Measurements from ENCODE around the gene BIRC2. TPM values are rescaled to one million over a fixed set of nuclear protein-coding genes. Genes with fewer than 3 reads are reported as not detected.

Gene BIRC2

Small RNAs within 50 kb of the gene (small RNA-seq; reads per million reads assigned to genes)
- gene AP000942.3 (ENCODE audit: insufficient read depth) (not detected), gene AP000942.4 (ENCODE audit: insufficient read depth) (not detected), gene RNU6-952P (ENCODE audit: insufficient read depth) (not detected)

All from neuronal stem cell (in vitro differentiated cells).